HG02610 (cell line): ENCODE measurements around the gene DISC1.
"Not testable (repeated sequence)": the region's sequence is repeated elsewhere in the genome, so short reads cannot be mapped to it uniquely, and the experiment has no call there.

Experiments
- ATAC-seq: cut with Tn5 transposase; IDR thresholded peaks from one replicate; pipeline ENCODE4 v1.9.1; 2021; ENCODE audit warnings: mild to moderate bottlenecking, moderate library complexity; ENCODE audit not compliant: unreplicated experiment

Gene DISC1

DNA sequence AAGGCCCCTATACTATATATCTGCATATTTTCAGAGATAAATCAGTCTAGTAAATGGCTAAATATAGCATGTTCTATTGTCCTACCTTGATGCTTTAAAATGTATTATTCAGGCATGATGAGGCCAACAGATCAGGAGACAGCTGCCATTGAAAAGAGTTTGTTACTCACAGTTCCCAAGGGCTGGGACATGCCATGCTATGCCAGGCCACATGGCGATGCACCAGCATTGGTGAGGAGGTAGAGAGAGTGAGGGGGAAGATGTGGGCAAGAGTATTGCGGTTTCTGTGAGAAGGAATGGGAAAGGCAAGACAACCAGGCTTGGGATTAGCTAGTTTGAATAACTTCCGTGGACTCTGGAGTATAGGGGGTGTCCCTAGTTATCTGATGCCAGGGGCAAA, 316.5 kb downstream of the DISC1 start:
- ATAC-seq: no peak

DNA sequence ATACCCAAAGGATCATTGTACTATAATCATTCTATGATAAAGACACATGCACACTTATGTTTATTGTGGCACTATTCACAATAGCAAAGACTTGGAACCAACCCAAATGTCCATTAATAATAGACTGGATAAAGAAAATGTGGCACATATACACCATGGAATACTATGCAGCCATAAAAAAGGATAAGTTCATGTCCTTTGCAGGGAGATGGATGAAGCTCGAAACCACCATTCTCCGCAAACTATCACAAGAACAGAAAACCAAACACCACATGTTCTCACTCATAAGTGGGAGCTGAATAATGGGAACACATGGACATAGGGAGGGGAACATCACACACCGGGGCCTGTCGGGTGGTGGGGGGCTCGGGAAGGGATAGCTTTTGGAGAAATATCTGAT, 321.5 kb downstream of the DISC1 start:
- not testable (repeated sequence) for ATAC-seq

DNA sequence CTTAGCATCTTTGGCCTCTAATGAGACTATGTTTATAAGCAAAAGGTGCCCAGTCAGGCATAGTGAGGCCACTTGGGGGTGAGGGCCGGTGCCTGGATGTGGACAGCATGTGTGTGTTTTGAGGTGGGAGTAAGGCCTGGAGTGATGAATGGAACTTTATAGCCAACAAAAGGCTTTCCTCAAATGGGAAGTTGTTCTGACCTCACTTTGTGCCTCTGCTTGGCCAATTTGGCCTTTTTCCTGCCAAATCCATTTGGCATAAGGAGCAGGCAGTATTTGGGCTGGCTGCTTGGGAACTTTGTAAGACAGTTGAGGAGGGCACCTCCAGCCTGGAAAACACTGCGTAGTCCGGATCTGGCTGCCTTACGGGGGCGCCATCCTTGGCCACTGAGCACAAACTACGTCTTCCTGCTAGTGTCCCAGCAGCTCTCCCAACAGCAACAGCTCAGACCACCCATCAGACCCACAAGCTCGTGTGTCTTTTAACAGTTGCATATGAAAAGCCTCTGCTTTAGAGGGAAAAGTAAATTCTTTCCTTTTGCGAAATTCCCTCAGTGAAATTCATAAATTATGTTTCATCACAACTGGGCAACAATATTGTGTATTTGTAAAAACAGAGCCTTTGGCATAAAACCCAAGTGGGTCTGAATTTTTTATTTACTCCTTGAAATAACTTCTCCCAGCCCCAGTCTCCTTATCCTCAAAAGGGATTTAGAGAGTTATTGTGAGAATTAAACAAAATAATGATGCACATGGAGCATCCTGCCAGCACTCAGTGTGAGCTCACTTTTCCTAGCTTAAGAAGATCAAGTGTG, 322.9 kb downstream of the DISC1 start:
- ATAC-seq: no peak

DNA sequence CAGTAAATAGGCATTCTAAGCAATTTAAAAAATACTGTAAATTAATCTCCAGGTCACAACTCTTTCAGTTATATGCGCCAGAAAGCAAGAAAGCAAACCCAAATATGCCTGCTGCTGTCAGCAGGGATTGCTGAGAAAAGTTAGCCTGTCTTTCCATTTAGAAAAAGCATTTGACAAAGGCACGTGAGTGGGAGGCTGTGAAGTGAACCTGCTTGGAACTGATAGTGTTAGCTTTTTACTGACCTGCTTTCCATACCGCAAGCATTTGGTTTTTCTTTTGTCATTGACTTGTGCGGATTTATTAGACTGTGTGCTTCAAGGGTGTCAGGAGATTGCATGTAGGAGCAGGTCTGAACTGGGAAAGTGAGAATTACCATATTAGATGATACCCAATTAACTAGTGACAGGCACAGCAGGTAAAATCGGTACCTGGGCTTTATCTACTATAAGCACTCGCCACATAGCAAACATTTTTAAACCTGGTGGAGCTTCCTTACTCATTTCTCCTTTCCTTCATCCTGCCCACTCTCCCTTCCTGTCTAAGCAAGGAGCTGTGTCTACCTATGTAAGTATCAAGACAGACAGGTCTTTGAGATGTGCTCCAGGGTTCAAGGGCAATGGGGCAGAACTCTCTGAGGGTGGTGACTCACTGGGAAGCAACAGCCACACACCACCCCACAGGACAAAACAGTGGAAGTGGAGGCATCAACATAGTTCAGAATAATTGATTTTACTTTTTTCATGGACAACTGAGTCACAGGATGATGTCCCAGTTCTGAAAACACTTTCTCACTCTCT, 323.9 kb downstream of the DISC1 start:
- no peak for ATAC-seq

DNA sequence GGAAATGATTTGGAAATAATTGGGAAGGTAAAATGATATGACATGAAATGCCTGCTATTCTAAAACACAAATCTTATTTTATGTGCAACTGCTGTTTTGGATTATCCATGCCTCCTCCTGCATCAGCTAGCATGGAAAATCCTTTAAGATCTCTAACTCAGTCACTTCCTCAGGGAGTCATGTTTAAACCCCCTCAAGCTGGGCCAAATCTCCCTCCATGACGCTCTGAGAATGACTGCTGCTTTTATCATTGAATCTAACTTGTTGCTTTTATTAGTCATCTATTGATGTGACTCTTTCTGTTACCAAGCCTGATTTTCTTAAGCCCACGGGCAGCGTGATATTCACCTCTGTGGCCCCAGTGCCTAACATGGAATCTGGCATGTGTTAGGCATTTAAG, 324.8 kb downstream of the DISC1 start:
- ATAC-seq: no peak

DNA sequence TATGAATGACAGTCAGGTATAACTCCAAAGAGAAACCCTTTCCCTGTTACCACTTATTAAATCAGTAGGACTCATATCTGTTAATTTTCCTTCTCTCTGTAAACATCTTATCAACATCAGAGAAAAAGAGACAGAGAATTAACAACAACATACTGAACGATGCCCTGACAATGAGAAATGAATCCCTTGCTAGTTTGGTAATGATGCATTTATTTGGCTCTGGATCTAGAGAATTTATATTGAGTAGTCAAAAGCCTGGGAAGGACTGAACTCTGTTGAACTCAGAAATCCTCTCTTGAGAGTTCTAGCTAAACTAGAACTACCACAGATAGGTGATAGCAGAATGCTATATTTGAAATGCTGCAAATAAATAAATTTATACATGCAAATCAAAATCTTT, 325.6 kb downstream of the DISC1 start:
- no peak for ATAC-seq

DNA sequence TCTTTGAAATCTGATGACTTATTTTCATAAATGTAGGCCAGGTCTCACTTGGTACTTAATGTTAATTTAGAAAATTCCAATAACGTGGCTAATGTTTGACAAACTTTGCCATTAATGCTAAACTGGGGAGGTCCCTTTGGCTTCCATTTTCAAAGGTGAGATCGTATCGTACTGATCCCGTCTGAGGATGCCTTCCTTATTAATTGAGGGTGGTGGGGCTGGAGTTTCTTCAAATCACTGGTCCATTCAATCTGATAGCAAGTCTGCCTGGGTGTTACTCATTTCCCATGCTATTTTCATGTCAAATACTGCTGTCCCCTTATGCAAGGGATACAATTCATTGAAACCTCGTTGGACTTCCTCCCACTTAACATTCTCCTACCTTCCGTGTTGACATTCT, 327.1 kb downstream of the DISC1 start:
- no peak for ATAC-seq

DNA sequence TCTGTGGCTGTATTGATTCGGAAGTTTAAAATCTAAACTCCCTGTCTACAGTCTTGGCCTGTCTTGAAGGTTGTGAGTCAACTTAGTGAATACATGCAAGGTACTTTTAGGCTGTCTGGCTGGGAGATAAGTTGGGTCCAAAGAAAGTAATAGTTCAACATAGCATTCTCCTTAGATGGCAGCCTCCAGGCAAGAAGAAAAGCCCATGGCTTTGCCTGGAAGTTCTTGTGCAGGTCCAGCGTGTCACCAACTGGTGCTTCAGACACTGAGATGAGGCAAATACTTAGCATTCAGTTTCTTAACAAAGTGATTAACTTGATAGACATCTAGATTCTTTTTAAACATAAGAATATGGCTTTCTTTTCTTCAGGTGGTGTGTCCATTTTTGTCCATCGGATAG, 328.2 kb downstream of the DISC1 start:
- ATAC-seq: no peak

DNA sequence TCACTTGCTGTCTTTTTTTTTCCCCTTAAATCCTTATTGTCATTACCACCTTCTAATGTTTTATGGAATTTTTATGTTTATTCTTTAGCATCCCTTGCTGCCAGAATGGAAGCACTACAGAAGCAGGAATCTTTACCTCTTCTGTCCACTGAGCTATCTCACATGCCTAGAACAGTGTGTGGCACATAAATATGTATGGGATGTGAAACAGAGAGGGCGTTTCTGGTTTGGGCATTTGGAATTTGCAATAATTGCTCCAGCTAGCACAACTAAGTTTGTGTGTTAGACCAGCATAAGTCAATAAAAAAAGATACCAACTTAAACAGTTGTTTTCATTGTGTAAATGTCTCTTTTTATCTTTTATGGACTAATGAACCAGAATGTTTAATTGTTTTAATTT, 330.8 kb downstream of the DISC1 start:
- no peak for ATAC-seq

DNA sequence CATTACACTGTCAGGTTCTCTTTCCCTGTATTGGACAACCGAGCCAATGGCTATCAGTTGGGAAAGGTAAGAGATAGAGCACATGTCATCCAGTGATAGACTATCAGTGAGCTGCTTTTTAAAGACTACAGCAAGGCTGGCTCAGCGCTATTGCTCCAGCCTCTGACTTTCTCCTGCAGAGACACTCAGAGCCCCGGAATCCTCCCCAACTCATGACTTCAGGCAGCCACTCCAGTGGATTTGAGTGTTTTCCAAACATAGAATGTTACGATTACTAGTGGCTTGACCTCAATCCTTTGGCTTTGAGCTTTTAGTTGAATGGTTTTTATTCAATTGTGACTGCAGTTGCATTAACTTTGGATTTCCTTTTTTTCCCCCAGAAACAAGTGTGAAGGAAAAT, 331.9 kb downstream of the DISC1 start:
- no peak for ATAC-seq

DNA sequence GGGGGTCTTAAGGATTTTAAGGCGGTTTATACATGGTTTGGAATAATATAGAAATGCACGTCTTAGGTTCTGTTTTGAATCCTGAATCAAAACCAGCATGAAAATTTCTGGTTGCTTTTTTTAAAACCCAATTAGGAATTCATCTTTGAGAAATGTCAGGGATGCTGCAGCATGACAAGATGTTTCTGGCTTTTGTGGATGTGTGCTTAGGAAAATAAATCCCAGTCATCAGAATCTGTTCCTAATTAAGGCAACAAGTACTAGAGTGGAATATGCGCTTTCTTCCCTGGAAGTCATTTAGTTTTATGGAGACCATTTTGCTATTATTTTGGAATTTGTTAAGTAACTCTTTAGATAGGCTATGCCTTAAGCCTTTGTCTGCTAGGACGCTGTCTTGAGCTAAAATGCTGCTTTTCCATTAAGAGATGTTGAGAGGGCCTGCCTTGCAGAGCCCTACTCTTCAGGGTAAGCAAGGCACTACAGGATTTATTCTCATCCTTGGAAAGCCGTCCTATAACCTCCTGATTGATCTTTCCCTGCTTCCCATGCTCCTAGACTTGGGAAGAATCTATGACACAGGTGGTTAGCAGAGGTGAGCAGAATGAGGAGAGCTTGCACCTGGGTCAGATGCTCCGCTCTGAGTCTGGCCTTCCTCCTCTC, 332.8 kb downstream of the DISC1 start:
- no peak for ATAC-seq

DNA sequence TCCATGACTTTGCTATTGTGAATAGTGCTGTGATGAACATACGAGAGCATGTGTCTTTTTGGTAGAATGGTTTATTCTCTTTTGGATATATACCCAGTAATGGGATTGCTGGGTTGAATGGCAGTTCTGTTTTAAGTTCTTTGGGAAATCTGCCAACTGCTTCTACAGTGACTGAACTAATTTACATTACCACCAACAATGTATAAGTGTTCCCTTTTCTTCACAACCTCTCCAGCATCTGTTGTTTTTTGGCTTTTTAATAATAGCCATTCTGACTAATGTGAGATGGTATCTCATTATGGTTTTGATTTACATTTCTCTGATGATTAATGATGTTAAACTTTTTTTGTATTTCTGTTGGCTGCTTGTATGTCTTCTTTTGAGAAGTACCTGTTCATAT, 335.2 kb downstream of the DISC1 start:
- ATAC-seq: not testable (repeated sequence)

DNA sequence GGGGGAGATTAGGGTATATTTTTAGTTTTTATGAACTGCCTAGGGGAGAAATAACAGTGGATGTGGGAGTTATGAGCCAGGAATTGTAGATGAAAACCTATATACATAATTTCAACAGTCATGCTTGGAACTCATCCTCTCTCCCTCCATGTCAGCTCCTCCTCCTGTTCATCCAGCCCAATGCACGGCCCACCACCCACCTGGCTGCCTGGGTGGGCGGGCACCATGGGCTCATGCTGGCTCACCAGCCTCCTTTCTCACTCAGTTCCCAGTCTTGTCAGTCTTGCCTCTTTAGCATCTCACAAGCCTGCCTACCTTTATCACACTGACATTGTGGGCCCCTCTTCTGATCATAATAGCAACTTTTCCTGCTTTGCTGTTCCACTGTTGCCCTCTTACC, 336.0 kb downstream of the DISC1 start:
- ATAC-seq: no peak

DNA sequence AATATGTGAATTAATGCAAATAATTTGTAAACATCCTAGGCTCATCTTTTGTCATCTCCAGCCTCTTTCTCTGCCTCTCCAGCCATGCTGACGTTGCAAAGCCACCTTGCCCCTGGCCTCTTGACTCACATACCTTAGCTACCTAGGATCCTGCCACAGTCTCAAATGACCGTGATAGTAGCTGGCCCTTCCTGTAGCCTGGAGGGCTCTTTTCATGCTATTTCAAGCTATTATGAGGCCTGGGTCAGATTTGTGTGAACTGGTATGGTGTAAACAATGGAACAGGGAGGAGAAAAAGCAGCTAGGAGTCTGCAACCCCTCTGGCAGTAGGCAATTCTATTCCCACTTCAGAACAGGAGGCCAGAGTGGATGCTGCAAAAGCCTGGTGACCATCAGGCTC, 337.7 kb downstream of the DISC1 start:
- ATAC-seq: no peak

DNA sequence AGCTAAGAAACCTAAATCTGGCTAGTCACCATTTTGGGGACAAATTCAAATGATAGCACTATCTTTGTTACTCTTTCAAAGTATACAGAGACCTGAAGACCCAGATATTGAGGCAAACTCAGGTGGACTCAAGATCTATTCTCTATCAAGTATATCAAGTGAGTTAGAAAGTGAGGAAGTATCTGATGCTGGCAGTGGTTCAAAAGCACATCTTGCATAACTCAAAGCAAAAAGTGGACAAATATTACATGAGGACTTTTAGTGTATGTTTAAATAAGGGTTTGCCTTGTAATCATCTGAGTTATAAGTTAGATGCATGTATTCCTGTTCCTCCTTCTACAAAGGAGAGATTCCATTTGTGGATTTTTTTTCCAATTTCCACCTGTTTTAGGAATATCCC, 338.4 kb downstream of the DISC1 start:
- ATAC-seq: no peak

DNA sequence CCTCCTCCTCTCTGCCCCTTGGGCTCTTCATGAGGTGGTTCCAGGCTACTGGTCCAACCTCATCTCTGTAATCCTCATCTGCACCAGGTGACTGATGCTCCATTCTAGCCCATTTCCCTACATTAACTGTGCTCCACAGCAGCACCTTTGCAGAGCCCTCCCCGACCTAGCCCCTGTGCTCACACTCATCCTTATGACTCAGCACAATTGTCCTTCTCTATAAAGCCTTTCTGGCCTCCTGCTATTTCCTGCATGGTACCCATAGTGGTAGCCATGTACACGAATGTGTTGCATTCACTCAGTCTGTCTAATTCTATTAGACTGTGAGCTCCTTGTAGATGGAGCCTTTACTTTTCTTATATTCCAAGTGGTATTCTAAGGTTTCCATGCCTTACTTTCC, 339.0 kb downstream of the DISC1 start:
- ATAC-seq: no peak

DNA sequence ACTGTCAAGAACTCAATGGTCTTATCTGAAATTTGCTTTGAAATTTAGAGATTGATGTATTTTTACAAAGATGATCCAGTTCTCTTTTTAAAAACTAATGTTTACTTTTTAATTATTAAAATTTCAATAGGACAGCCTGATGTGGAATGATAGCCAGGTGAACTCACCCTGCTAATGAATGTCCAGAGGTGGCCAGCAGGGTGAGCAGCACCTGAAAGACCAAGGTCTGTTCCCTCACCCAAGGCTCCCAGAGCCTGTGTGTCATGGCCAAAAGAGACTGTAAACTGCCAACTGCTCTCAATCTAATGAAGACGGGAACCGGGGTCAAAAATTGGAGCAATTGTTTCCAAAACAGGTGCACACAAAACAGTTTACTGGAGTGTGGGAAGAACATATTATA, 340.4 kb downstream of the DISC1 start:
- ATAC-seq: no peak

DNA sequence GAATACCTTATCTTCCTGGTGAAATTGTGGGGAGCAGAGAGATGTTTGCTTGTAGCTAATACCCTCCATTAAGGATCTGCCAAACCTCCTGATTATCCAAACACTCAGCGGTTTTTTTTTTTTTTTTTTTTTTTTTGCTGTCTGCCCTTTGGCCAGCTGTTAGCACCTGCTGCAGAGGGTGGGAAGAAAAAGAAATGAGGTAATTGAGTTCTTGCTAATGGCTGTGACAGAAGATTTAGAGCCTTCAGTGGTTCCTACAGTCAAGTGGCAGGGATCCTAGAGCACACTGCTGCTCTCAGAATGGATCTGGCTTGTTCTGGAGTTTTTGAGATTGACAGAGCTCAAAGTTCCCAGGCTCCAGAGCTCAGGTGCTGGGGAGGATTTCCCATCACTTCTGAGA, 342.5 kb downstream of the DISC1 start:
- ATAC-seq: no peak

DNA sequence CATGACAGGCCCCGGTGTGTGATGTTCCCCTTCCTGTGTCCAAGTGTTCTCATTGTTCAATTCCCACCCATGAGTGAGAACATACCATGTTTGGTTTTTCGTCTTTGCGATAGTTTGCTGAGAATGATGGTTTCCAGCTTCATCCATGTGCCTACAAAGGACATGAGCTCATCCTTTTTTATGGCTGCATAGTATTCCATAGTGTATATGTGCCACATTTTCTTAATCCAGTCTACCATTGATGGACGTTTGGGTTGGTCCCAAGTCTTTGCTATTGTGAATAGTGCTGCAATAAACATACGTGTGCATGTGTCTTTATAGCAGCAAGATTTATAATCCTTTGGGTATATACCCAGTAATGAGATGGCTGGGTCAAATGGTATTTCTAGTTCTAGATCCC, 343.2 kb downstream of the DISC1 start:
- not testable (repeated sequence) for ATAC-seq

DNA sequence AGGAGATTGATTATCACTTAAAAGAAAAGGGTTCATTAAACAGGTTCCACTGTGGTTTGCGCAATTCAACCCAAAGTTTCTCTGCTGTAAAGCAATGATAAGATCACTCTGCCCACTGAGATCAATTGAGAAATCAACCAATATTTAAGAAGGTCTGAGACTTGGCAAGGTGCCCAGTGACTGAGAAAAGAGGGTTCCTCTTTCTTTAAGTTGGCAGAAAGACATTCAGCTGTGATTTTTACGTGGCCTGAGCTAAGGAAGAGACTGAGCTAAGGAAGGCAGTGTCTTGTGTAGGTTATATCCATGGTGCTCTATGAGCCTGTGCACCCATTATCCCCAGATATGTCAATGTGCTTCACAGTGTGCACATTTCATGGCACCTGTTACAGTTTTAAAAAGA, 344.1 kb downstream of the DISC1 start:
- ATAC-seq: no peak

DNA sequence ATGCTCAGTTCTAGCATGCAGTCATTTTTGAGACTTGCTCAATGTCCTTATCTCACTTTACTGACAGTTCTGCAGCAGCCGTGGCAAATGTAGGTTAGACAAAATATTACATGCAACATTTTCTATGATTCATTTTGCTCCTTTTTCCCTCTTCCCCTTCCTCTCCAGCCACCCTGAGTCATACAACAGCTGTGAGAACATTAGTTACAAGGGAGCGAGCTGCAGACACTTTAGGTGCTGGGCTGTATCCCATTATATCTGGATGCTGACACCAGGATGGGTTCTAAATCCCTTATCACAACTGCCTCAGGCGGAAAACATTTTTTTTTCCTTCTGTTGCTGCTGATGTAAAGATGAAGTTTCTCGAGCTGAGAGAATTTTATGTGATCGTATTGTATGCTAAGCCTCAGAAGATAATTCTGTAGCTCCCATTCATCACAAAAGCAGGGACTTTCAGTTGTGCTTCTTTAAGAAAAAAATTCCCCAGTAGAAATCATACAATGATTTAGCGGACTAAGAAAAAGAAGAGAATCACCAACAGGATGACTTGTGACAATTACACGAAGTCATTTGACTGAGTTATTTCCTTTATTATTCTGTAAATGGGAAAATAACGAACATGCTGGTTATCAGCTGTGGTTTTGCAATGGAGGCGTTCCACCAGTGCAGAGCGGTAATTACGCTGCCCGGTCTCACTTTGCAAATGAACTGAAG, 345.0 kb downstream of the DISC1 start:
- ATAC-seq: no peak
